OCI-LY7 (cell line): ENCODE results near the gene AMPD2. TPM values are rescaled to one million over a fixed set of nuclear protein-coding genes. Genes with fewer than 3 reads are reported as not detected.
A peak's percentile ranks its signal among the peaks of the same experiment; 100 is the strongest.

Source experiments
- BruUV-seq: library from RNA; stranded (reverse); fragments of 400-500 nt; replicated peaks from 2 replicates; lab custom pipeline; 2021; lab: Mats Ljungman, UMichigan
- CTCF ChIA-PET: fragments of 300-600 bp; sonication (Branson Sonifier 250); formaldehyde crosslinking; loops from one replicate; lab custom pipeline; 2022; ENCODE audit warnings: antibody characterized with exemption; ENCODE audit not compliant: unreplicated experiment; lab: Charles Lee
- POLR2A ChIA-PET: fragments of 300-600 bp; sonication (Branson Sonifier 250); formaldehyde crosslinking; loops from one replicate; lab custom pipeline; 2022; ENCODE audit warnings: antibody characterized with exemption; lab: Charles Lee
- DNase-seq: peaks from one replicate; pipeline ENCODE4 v3.0.0-alpha.2; 2015; ENCODE audit warnings: low spot score
- H2AFZ ChIP-seq: fragments of 200-600 bp; sonication (generic), shearing (Covaris generic); 2 replicates; pipeline ENCODE4 v1.6.1; 2014; ENCODE audit warnings: mild to moderate bottlenecking, antibody characterized with exemption, low read length, moderate library complexity
- H3K27ac ChIP-seq: fragments of 200-600 bp; sonication (generic); 2 replicates; pipeline ENCODE4 v1.5.1; 2014; ENCODE audit warnings: mixed run types, low read depth, mild to moderate bottlenecking, moderate library complexity, low read length, inconsistent platforms; ENCODE audit not compliant: poor library complexity, severe bottlenecking
- H3K36me3 ChIP-seq: fragments of 200-600 bp; sonication (generic); 2 replicates; pipeline ENCODE4 v1.6.1; 2014; ENCODE audit warnings: mild to moderate bottlenecking, antibody characterized with exemption, low read length, moderate library complexity, mixed read lengths; ENCODE audit not compliant: insufficient read depth
- H3K4me1 ChIP-seq: fragments of 200-600 bp; sonication (generic); 2 replicates; pipeline ENCODE4 v1.5.1; 2014; ENCODE audit warnings: mild to moderate bottlenecking, low read length; ENCODE audit not compliant: insufficient read depth, poor library complexity, severe bottlenecking
- H3K4me2 ChIP-seq: fragments of 200-600 bp; sonication (generic); 2 replicates; pipeline ENCODE4 v1.6.1; 2014; ENCODE audit warnings: mild to moderate bottlenecking, low read length
- H3K4me3 ChIP-seq: fragments of 200-600 bp; sonication (generic); 2 replicates; pipeline ENCODE4 v1.5.1; 2014; ENCODE audit warnings: mild to moderate bottlenecking, low read depth, low read length; ENCODE audit not compliant: poor library complexity, severe bottlenecking
- H3K79me2 ChIP-seq: fragments of 200-600 bp; sonication (generic); 2 replicates; pipeline ENCODE4 v1.6.1; 2016; ENCODE audit warnings: low read depth, mild to moderate bottlenecking, low read length, moderate library complexity, mixed read lengths; ENCODE audit not compliant: insufficient read depth
- H3K9me2 ChIP-seq: fragments of 200-600 bp; sonication (generic); 2 replicates; pipeline ENCODE4 v1.6.1; 2016; ENCODE audit warnings: mild to moderate bottlenecking, low read length, mixed read lengths; ENCODE audit not compliant: insufficient read depth
- H3K9me3 ChIP-seq: fragments of 200-600 bp; sonication (generic); 2 replicates; pipeline ENCODE4 v1.6.1; 2014; ENCODE audit warnings: mild to moderate bottlenecking, mixed run types, low read length, mixed read lengths
- H4K20me1 ChIP-seq: fragments of 200-600 bp; sonication (generic); 2 replicates; pipeline ENCODE4 v1.6.1; 2014; ENCODE audit warnings: mild to moderate bottlenecking, antibody characterized with exemption, low read length, moderate library complexity, mixed read lengths; ENCODE audit not compliant: insufficient read depth
- EZH2phosphoT487 ChIP-seq: fragments of 200-600 bp; sonication (generic); IDR thresholded peaks from 2 replicates; pipeline ENCODE4 v1.6.1; 2018; ENCODE audit warnings: low read depth, borderline replicate concordance, mild to moderate bottlenecking, mixed run types, antibody characterized with exemption, low read length, moderate library complexity, mixed read lengths
- intact Hi-C: fragments of 100-400 bp; cut with micrococcal nuclease; formaldehyde crosslinking; loops from one replicate; pipeline ENCODE4 v1.10.0; 2022; ENCODE audit not compliant: unreplicated experiment
- total RNA-seq, 2 experiments: library from RNA; depleted of rRNA in 1 of 2; stranded (reverse); fragments of >200 nt in 1 of 2; shearing (Covaris generic) in 1 of 2; gene quantifications; 2 replicates each; pipeline ENCODE4 v1.2.3, GENCODE V29; 2014 to 2022
- TF ChIP-seq, protein P1 (sequence below): fragments of 200-600 bp; sonication (generic); conservative IDR thresholded peaks from 2 replicates; pipeline ENCODE4 v1.5.1; 2014; ENCODE audit warnings: mild to moderate bottlenecking, antibody characterized with exemption, low read length, moderate library complexity, mixed read lengths

The AMPD2 gene
- total RNA-seq, 2 experiments from 2014 or later: 51.8 to 66.2 TPM

DNA sequence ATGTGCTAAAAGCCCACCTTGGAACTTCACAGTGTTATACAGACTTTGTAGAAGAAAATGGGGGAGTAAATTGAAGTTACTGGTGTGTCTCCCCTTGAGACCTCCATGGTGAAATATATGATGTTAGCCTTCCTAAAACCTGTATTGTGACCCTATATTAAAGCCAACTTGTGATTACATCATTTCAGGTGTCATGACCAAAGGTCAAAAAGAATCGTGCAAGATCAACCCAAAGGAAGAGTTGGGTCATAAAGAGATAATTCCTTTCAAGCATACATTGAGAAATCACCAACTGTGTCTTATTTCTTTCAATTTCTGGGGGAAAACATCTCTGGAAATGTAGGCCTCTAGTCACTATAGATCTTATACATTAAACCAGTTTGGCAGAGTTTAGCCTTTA, 34.9 kb upstream of the AMPD2 start:
- H3K4me2 ChIP-seq: no peak overlapping the region
- H3K27ac ChIP-seq: no peak overlapping the region
- no peaks in the 10 kb centered on the region for H3K9me3 ChIP-seq
- no peak overlapping the region for H2AFZ ChIP-seq
- H3K4me3 ChIP-seq: no peak overlapping the region
- H3K79me2 ChIP-seq: no peaks in the 10 kb centered on the region
- DNase-seq: no peak
- H3K4me1 ChIP-seq: no peaks in the 10 kb centered on the region
- ChIA-PET CTCF (no interaction called here), POLR2A (interaction anchor here (1.1 kb wide), 1 partner anchor 33 kb away, joined by 3 read pairs; no protein-coding TSS in a partner anchor)
- no peaks in the 10 kb centered on the region for H4K20me1 ChIP-seq
- peaks cover 90% of the 10 kb centered on the region for H3K36me3 ChIP-seq
- TF ChIP-seq, protein P1, sequence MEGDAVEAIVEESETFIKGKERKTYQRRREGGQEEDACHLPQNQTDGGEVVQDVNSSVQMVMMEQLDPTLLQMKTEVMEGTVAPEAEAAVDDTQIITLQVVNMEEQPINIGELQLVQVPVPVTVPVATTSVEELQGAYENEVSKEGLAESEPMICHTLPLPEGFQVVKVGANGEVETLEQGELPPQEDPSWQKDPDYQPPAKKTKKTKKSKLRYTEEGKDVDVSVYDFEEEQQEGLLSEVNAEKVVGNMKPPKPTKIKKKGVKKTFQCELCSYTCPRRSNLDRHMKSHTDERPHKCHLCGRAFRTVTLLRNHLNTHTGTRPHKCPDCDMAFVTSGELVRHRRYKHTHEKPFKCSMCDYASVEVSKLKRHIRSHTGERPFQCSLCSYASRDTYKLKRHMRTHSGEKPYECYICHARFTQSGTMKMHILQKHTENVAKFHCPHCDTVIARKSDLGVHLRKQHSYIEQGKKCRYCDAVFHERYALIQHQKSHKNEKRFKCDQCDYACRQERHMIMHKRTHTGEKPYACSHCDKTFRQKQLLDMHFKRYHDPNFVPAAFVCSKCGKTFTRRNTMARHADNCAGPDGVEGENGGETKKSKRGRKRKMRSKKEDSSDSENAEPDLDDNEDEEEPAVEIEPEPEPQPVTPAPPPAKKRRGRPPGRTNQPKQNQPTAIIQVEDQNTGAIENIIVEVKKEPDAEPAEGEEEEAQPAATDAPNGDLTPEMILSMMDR: no peak
- no peak for TF ChIP-seq EZH2phosphoT487
- intact Hi-C loops: no loop called here
- no peaks in the 10 kb centered on the region for H3K9me2 ChIP-seq
- BruUV-seq: TSS peak; percentile 16

DNA sequence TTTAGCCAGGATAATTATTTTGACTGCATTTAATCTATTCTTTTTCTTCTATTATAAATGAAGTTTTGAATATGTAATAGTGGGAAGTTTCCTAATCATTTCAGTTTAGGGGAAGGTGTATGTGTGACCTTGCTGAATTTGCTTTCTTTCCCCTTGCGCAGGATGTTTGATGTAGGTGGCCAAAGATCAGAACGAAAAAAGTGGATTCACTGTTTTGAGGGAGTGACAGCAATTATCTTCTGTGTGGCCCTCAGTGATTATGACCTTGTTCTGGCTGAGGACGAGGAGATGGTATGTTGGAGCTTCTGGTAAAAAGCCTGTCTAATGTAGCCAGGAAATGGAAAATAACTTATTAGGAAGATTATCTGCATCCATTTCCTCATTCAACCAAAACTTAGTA, 33.6 kb upstream of the AMPD2 start:
- no TSS peak for BruUV-seq
- Histone ChIP-seq H3K4me3 (no peak overlapping the region), H3K4me1 (no peaks in the 10 kb centered on the region), H3K36me3 (peaks cover 88% of the 10 kb centered on the region), H3K4me2 (no peak overlapping the region), H2AFZ (no peak overlapping the region), H3K9me3 (no peaks in the 10 kb centered on the region), H3K9me2 (no peaks in the 10 kb centered on the region), H4K20me1 (no peaks in the 10 kb centered on the region), H3K27ac (no peak overlapping the region), H3K79me2 (no peaks in the 10 kb centered on the region)
- intact Hi-C loops: no loop called here
- DNase-seq: no peak
- POLR2A ChIA-PET: interaction anchor here (1.1 kb wide), 1 partner anchor 35 kb away, joined by 3 read pairs; no protein-coding TSS in a partner anchor
- TF ChIP-seq, protein P1: no peak
- TF ChIP-seq EZH2phosphoT487: no peak
- CTCF ChIA-PET: no interaction called here

DNA sequence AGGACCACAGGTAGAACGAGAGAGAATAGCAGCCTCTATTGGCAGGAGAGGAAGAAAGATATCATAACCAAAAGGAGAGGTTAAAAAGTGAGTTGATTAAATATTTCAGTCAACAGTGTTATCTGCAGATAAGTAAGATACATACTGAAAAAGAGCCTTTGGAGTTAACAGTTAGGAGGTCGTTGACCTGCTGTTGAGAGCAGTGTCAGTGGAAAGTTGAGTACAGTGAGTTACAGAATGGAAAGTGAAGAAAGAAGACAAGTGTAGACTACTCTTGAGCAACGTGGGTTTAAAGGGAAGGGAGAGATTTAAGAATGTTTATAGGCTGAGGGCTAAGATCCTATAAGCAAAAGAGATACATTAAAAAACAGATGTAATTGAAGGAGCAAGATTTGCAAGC, 30.5 kb upstream of the AMPD2 start:
- no peak for DNase-seq
- Histone ChIP-seq H4K20me1 (no peaks in the 10 kb centered on the region), H3K9me2 (no peaks in the 10 kb centered on the region), H3K27ac (no peak overlapping the region), H3K36me3 (peaks cover 93% of the 10 kb centered on the region), H3K4me3 (no peak overlapping the region), H3K79me2 (no peaks in the 10 kb centered on the region), H3K9me3 (no peaks in the 10 kb centered on the region), H3K4me2 (no peak overlapping the region), H2AFZ (no peak overlapping the region), H3K4me1 (no peaks in the 10 kb centered on the region)
- BruUV-seq: no TSS peak
- no peak for TF ChIP-seq EZH2phosphoT487
- TF ChIP-seq, protein P1: no peak
- POLR2A ChIA-PET: no interaction called here
- intact Hi-C loops: no loop called here
- CTCF ChIA-PET: no interaction called here
